ENCODE results near the gene TNFAIP2.
"Not testable (repeated sequence)": the region's sequence is repeated elsewhere in the genome, so short reads cannot be mapped to it uniquely, and the experiment has no call there.

DNA sequence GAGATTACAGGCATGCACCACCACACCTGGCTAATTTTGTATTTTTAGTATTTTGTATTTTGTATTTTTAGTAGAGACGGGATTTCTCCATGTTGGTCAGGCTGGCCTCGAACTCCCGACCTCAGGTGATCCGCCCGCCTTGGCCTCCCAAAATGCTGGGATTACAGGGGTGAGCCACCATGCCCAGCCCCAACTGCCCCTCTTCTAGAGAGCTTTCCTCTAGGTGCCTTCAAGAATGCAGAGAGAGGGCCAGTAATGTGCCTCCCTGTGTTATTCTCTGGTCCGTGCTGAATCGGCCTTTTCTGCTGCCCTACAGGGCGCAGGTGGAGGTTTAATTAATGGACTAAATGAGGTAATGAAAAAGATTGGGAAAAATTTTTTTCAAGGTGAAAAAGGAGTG lies 3.7 kb upstream of the TNFAIP2 start:
- not testable (repeated sequence) for TF ChIP-seq POLR2A, POLR2AphosphoS5 (IDR thresholded peaks at IDR 0.05)
- TF ChIP-seq, protein P1, sequence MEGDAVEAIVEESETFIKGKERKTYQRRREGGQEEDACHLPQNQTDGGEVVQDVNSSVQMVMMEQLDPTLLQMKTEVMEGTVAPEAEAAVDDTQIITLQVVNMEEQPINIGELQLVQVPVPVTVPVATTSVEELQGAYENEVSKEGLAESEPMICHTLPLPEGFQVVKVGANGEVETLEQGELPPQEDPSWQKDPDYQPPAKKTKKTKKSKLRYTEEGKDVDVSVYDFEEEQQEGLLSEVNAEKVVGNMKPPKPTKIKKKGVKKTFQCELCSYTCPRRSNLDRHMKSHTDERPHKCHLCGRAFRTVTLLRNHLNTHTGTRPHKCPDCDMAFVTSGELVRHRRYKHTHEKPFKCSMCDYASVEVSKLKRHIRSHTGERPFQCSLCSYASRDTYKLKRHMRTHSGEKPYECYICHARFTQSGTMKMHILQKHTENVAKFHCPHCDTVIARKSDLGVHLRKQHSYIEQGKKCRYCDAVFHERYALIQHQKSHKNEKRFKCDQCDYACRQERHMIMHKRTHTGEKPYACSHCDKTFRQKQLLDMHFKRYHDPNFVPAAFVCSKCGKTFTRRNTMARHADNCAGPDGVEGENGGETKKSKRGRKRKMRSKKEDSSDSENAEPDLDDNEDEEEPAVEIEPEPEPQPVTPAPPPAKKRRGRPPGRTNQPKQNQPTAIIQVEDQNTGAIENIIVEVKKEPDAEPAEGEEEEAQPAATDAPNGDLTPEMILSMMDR (IDR thresholded peaks at IDR 0.05): not testable (repeated sequence)
